Caco-2 (cell line): ENCODE data around the gene ACAD11. TPM values are rescaled to one million over a fixed set of nuclear protein-coding genes. Genes with fewer than 3 reads are reported as not detected.

Experiments
- BruUV-seq: library from RNA; stranded (reverse); fragments of 400-500 nt; replicated peaks from 2 replicates; lab custom pipeline; 2021; lab: Mats Ljungman, UMichigan
- CTCF ChIA-PET: fragments of 300-600 bp; sonication (Branson Sonifier 250); formaldehyde crosslinking; loops from one replicate; lab custom pipeline; 2022; ENCODE audit warnings: antibody characterized with exemption; lab: Charles Lee
- POLR2A ChIA-PET: fragments of 300-600 bp; sonication (Branson Sonifier 250); formaldehyde crosslinking; loops from one replicate; lab custom pipeline; 2022; ENCODE audit warnings: antibody characterized with exemption; lab: Charles Lee
- DNase-seq, 2 experiments: peaks; one replicate each; pipeline versions ENCODE4 v3.0.0 to v3.0.0-alpha.2; 2020 to 2022
- H3K27me3 ChIP-seq: replicated peaks from 2 replicates; pipeline ENCODE4 v1.6.0; 2011; ENCODE audit warnings: low read length; ENCODE audit not compliant: control insufficient read depth, insufficient read depth
- H3K36me3 ChIP-seq: 2 replicates; pipeline ENCODE4 v1.5.1; 2011; ENCODE audit warnings: low read length; ENCODE audit not compliant: control insufficient read depth, insufficient read depth
- H3K4me1 ChIP-seq: fragments of 250-450 bp; sonication (Bioruptor Pico); 2 replicates; pipeline ENCODE4 v1.5.1; 2020; ENCODE audit warnings: mild to moderate bottlenecking
- H3K4me3 ChIP-seq: 2 replicates; pipeline ENCODE4 v1.5.1; 2011; ENCODE audit warnings: low read depth, mild to moderate bottlenecking, control low read depth, low read length
- H3K9me3 ChIP-seq: fragments of 250-450 bp; sonication (Bioruptor Pico); 2 replicates; pipeline ENCODE4 v1.5.1; 2020; ENCODE audit warnings: mild to moderate bottlenecking, moderate library complexity
- H3K27ac Mint-ChIP-seq: one replicate; pipeline ENCODE4 v1.8.0; 2022; ENCODE audit warnings: mixed read lengths; ENCODE audit not compliant: unreplicated experiment
- H3K27me3 Mint-ChIP-seq: one replicate; pipeline ENCODE4 v1.8.0; 2022; ENCODE audit warnings: mixed read lengths; ENCODE audit not compliant: insufficient read depth, unreplicated experiment
- H3K36me3 Mint-ChIP-seq: one replicate; pipeline ENCODE4 v1.8.0; 2022; ENCODE audit warnings: mild to moderate bottlenecking, mixed read lengths; ENCODE audit not compliant: insufficient read depth, unreplicated experiment
- H3K4me1 Mint-ChIP-seq: one replicate; pipeline ENCODE4 v1.8.0; 2022; ENCODE audit warnings: low read depth, mixed read lengths; ENCODE audit not compliant: unreplicated experiment
- H3K4me3 Mint-ChIP-seq: one replicate; pipeline ENCODE4 v1.8.0; 2022; ENCODE audit warnings: mild to moderate bottlenecking, moderate library complexity, mixed read lengths; ENCODE audit not compliant: unreplicated experiment
- H3K9me3 Mint-ChIP-seq: one replicate; pipeline ENCODE4 v1.8.0; 2022; ENCODE audit warnings: mixed read lengths; ENCODE audit not compliant: unreplicated experiment
- intact Hi-C: fragments of 100-400 bp; cut with micrococcal nuclease; formaldehyde crosslinking; loops from one replicate; pipeline ENCODE4 v1.10.0; 2022; ENCODE audit not compliant: unreplicated experiment
- total RNA-seq: library from RNA; stranded (reverse); gene quantifications from 2 replicates; pipeline ENCODE4 v1.2.3, GENCODE V29; 2022
- TF ChIP-seq, protein P1 (sequence below), 2 experiments: fragments of 200-600 bp in 1 of 2; IDR thresholded peaks; 1 replicate in 1 of 2; 2 replicates in 1 of 2; pipeline versions ENCODE4 v1.5.1 to v1.8.0; 2011 to 2022; ENCODE audit warnings: antibody characterized with exemption in 1 of 2, control low read depth in 1 of 2, inconsistent platforms in 1 of 2, low read depth in 1 of 2, low read length in 1 of 2, mild to moderate bottlenecking in 1 of 2, moderate library complexity in 1 of 2; ENCODE audit not compliant: insufficient read depth in 1 of 2, severe bottlenecking in 1 of 2, unreplicated experiment in 1 of 2

The ACAD11 gene
- total RNA-seq, 1 experiment from 2014 or later: 33.0 TPM

GRCh38 chr3:132509506-132509905 is 150.1 kb downstream of the ACAD11 start:
- DNase-seq: no peak
- Mint-ChIP-seq H3K27me3 (no peaks in the 10 kb centered on the region), H3K9me3 (no peaks in the 10 kb centered on the region), H3K4me1 (no peaks in the 10 kb centered on the region), H3K36me3 (peaks cover 34% of the 10 kb centered on the region), H3K27ac (no peak overlapping the region), H3K4me3 (no peak overlapping the region)
- H3K4me3 ChIP-seq: no peak overlapping the region
- no peaks in the 10 kb centered on the region for H3K9me3 ChIP-seq
- H3K4me1 ChIP-seq: no peaks in the 10 kb centered on the region
- ChIA-PET POLR2A (no interaction called here), CTCF (no interaction called here)
- BruUV-seq: no TSS peak
- intact Hi-C loops: no loop called here
- TF ChIP-seq, protein P1, sequence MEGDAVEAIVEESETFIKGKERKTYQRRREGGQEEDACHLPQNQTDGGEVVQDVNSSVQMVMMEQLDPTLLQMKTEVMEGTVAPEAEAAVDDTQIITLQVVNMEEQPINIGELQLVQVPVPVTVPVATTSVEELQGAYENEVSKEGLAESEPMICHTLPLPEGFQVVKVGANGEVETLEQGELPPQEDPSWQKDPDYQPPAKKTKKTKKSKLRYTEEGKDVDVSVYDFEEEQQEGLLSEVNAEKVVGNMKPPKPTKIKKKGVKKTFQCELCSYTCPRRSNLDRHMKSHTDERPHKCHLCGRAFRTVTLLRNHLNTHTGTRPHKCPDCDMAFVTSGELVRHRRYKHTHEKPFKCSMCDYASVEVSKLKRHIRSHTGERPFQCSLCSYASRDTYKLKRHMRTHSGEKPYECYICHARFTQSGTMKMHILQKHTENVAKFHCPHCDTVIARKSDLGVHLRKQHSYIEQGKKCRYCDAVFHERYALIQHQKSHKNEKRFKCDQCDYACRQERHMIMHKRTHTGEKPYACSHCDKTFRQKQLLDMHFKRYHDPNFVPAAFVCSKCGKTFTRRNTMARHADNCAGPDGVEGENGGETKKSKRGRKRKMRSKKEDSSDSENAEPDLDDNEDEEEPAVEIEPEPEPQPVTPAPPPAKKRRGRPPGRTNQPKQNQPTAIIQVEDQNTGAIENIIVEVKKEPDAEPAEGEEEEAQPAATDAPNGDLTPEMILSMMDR (IDR thresholded peaks at IDR 0.05; ENCODE audit: insufficient read depth in 1 of 2, low read depth in 1 of 2, low read length in 1 of 2, severe bottlenecking in 1 of 2, unreplicated experiment in 1 of 2): no peak
- H3K36me3 ChIP-seq: no peaks in the 10 kb centered on the region
- no peaks in the 10 kb centered on the region for H3K27me3 ChIP-seq

DNA sequence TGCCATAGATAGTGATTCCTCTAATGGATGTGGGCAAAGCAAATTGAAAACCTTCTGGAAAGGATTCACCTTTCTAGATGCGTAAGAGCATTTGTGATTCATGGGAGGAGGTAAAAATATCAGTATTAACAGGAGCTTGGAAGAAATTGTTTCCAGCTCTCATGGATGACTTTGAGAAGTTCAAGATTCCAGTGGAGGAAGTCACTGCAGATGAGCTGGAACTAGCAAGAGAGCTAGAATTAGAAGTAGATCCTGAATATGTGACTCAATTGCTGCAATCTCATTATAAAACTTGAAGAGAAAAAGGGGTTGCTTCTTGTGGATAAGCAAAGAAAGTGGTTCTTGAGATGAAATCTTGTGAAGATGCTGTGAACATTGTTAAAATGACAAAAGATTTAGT is 150.5 kb downstream of the ACAD11 start:
- Mint-ChIP-seq H3K27ac (no peak overlapping the region), H3K27me3 (no peaks in the 10 kb centered on the region), H3K9me3 (no peaks in the 10 kb centered on the region), H3K4me1 (no peaks in the 10 kb centered on the region), H3K4me3 (no peak overlapping the region), H3K36me3 (peaks cover 32% of the 10 kb centered on the region)
- H3K4me3 ChIP-seq: no peak overlapping the region
- CTCF ChIA-PET: no interaction called here
- TF ChIP-seq, protein P1 (IDR thresholded peaks at IDR 0.05; ENCODE audit: insufficient read depth in 1 of 2, low read depth in 1 of 2, low read length in 1 of 2, severe bottlenecking in 1 of 2, unreplicated experiment in 1 of 2): no peak
- intact Hi-C loops: no loop called here
- POLR2A ChIA-PET: no interaction called here
- no peaks in the 10 kb centered on the region for H3K4me1 ChIP-seq
- no peaks in the 10 kb centered on the region for H3K36me3 ChIP-seq
- DNase-seq: no peak
- H3K27me3 ChIP-seq: no peaks in the 10 kb centered on the region
- no TSS peak for BruUV-seq
- H3K9me3 ChIP-seq: no peaks in the 10 kb centered on the region

Other genes starting within 250 kb of the ACAD11 start
- gene DNAJC13, start 242.3 kb downstream of the ACAD11 start, total RNA-seq: 38.1 and 42.3 TPM in 2 replicates
- not detected in 2 replicates for gene ACKR4, start 62.5 kb downstream of the ACAD11 start, total RNA-seq
- gene UBA5, start 520 bp upstream of the ACAD11 start, total RNA-seq: 42.1 and 47.6 TPM in 2 replicates
- 16.0 and 16.9 TPM in 2 replicates for gene NPHP3, start 62.6 kb upstream of the ACAD11 start, total RNA-seq